GM19468 (cell line): ENCODE measurements around the gene NAGLU.
A peak's percentile ranks its signal among the peaks of the same experiment; 100 is the strongest.

Experiments
- ATAC-seq: cut with Tn5 transposase; IDR thresholded peaks from one replicate; pipeline ENCODE4 v1.9.1; 2021; ENCODE audit warnings: mild to moderate bottlenecking, moderate library complexity, moderate number of reproducible peaks; ENCODE audit not compliant: unreplicated experiment; ENCODE audit errors: extremely low read depth

Gene NAGLU

DNA sequence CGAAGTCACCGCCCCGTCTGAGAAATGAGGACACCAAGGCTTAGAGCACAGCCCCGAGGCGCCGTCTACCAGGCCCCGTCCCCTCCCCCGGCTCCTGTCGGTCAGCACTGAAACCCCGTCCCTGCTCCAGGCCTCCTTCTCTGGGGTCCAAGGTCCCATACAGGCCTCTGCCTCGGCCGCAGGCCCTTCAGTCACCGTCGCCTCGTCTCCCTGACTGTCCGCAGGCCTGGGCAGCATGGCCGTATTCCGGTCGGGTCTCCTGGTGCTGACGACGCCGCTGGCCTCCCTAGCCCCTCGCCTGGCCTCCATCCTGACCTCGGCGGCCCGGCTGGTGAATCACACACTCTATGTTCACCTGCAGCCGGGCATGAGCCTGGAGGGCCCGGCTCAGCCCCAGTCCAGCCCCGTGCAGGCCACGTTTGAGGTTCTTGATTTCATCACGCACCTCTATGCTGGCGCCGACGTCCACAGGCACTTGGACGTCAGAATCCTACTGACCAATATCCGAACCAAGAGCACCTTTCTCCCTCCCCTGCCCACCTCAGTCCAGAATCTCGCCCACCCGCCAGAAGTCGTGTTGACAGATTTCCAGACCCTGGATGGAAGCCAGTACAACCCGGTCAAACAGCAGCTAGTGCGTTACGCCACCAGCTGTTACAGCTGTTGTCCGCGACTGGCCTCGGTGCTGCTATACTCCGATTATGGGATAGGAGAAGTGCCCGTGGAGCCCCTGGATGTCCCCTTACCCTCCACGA, 26.5 kb downstream of the NAGLU start:
- no peak for ATAC-seq

DNA sequence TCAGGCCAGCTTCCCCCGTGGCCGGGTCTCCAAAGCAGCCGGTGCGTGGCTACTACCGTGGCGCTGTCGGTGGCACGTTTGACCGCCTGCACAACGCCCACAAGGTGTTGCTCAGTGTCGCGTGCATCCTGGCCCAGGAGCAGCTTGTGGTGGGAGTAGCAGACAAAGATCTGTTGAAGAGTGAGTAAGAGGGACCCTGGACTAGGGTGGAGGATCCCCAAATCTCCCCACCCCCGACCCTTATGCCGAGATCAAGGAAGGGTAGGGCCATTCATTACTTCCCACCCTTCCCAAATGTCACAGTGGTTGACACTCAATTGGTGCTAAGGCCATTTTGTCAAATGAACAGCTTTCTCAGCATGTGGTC, 27.1 kb downstream of the NAGLU start:
- no peak for ATAC-seq

DNA sequence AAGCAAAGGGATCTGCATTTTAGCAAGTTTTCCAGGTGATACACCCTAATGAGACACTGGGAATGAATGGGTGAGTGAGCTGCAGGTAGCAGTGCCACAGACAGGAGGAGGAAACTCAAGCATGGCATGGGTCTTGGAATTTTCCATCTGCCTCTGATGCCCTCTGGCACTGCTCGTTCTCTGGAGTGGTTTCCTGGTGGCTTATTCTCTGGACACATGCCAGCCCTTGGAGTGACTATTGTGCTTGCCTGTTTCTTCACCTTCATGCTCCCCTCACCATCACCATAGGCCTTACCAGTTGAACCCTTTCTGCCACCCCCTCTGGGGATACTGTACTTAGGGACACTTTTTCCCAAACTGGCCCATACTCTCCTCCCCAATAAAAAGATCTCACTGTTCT, 27.5 kb downstream of the NAGLU start:
- no peak for ATAC-seq

DNA sequence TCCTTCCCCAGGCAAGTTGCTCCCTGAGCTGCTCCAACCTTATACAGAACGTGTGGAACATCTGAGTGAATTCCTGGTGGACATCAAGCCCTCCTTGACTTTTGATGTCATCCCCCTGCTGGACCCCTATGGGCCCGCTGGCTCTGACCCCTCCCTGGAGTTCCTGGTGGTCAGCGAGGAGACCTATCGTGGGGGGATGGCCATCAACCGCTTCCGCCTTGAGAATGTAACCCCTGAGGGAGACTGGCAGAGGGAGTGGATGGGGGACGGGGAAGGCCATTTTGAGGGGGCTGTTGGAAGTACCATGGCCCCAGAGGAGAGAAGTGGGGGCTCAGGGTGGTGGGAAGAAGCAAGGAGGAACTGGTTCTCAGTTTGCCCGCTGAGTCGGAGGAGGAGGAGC, 27.9 kb downstream of the NAGLU start:
- ATAC-seq: no peak

DNA sequence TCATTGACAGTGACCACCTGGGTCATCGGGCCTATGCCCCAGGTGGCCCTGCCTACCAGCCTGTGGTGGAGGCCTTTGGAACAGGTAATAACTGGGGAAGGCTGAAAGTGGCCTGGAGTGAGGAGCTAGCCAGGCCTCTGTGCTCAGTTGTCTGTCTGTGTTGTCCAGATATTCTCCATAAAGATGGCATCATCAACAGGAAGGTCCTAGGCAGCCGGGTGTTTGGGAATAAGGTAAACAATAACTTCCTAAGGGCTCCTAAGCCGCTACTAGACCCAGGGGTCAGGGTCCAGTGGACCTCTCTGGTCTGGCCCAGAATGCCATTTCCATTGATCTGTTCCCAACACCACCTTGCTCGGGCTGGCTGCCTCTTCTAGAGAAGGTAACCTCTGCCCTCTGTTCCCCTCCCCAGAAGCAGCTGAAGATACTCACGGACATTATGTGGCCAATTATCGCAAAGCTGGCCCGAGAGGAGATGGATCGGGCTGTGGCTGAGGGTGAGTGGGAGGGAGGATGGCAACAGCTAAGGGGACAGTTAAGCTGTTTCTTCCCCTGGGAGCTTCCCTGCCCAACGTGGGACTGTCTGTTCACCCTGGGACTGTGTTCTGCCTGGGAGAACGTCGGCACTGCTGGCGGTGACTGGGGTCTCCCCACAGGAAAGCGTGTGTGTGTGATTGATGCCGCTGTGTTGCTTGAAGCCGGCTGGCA, 28.9 kb downstream of the NAGLU start:
- ATAC-seq: no peak

DNA sequence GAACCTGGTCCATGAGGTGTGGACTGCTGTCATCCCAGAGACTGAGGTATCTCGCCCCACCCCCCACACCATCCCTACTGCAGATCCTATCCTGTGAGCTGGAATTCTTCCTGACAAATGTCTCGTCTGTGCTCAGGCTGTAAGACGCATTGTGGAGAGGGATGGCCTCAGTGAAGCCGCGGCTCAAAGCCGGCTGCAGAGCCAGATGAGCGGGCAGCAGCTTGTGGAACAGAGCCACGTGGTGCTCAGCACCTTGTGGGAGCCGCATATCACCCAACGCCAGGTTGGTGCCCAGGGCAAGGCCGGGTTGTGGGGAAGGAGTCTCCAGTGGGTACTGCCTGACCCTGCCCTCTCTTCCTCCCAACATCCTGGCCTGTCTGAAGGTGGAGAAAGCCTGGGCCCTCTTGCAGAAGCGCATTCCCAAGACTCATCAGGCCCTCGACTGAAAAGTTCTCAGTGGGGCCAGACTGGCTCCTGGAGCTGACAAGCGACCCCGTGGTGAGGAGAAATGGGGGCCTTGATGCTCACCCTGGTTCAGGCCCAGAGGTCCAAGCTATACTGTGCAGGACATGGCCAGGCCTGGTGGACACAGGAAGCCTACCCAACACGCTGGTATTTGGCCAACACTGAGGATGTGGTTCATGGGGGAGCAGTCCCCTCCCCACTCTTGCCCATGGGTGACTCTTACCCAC, 29.6 kb downstream of the NAGLU start:
- ATAC-seq: no peak

DNA sequence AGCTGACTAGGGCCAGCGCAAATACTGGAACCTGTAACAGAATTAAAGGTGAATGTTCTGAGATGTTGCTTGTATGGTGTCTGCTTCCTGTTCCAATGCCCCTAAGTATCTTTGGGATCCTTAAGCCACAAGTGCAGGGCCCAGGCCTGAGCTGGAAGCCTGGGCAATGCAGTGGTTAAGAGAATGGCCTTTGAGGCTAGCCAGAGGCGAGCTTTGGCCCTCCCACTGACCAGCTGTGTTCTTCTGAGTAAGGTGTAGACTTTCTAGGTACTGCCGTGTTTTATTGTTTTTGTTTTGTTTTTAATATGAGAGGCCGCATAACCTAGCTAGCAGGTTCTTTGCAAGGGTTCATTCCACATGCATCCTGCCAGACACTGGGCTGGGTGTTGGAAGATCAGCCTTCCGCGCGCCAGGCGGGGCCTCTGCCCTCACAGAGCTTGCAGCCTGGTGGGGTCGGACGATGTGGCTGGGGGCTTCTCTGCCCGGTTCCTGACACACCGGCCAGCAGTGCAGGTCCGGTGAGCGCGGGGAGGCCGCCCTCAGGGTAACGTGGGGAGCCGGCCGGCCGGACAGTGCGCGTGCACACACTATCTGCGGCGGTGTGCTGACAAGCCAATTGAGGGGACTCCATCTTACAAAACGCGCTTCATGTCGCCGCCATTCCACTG, 30.3 kb downstream of the NAGLU start:
- no peak for ATAC-seq

DNA sequence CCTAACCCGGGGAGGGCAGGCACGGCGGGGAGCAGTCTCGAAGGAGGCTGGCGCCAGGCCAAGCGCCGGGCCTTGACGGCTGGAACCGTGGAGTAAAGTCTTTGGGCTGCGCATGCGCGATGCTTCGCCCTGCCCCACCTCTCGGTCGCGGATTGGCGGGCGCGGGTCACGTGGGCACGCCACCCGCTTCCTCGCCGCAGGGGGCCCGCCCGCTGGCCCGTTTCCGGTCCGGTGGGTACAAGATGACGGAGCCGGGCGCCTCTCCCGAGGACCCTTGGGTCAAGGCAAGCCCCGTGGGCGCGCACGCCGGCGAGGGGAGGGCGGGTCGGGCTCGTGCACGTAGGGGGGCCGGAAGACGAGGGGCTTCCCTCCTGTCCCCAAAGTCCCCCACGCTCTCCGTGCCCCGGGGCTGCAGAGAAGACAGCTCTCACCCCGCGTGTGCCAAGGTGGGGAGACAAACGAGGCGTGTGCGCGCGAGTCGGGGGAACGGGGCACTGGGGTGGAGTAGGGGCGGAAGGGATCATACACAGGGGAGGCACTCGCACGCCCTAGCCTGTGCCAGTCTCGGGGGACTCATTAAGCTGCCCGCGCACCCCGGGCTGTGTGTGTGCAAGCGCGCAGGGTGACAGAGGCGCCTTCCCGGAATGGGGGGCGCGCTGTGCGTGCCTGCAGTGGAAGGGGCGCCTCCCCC, 31.0 kb downstream of the NAGLU start, which contains the start of gene MLX:
MLX (plus strand) TSS at position 218 of the 691 bp plus-strand sequence; CDS start at position 243, 25 bp downstream.
- ATAC-seq: peak; percentile 19

DNA sequence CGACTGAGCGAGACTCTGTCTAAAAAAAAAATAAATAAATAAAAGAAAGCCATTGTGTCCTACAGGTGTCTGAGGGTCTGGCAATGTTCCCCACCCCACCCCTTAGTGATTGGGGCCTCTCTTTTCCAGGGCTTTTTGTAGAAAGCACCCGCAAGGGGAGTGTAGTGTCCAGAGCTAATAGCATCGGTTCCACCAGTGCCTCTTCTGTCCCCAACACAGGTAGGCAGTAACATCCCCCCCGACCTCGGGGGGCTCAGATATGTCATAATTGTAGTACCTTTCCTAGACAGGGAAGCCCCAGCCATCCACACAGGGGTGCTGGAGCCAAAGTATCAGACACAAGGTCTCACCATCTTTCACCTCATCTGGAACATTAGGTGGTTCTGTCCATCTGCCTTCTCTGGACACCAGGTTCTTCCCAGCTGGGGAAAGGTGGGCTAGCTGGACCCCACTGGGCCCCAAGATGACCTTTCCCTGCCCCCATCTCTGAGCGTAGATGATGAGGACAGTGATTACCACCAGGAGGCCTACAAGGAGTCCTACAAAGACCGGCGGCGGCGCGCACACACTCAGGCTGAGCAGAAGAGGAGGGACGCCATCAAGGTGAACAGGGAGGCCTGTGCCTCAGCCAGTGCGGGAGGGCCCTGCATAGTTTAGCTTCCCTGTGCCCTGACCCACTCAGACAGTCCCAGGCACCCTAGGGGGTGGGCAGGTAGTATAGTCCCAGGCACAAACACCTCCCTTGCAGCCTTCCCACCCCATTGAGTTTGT, 32.5 kb downstream of the NAGLU start:
- ATAC-seq: no peak

DNA sequence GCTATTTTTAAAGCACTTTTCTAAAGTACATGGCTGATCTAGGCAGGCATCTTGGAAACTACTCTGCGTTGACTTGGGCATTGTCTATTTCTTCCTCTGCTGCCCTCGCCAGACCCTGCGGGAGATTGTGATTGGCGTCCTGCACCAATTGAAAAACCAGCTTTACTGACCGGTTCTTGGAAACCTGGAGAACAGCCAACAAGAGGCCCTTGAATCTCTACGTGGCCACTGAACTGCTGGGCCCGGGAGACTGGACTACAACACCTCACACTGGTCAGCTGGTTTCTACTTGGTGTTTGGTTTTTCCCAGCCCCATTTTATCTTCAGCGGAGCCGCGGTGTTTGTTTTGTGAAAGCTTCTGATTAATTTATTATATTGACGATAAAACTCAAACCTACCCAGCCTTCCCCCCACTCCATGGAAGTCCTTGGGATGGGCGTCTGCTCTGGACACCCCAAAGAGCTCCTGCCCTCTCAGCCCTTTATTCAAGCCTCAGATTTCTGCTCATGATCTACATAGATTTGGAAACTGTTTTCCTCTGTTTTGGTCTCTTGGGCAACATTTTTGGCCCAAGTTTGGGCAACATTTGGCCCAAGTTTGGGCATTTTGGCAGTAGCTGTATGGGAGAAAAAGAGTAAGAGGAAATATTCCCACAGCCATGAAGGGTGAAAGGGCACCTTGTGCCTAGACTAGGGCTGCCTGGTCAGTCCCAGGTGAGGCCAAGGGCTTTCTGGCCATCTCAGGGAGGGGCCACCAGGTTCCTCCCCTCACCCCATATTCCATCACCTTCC, 35.6 kb downstream of the NAGLU start:
- no peak for ATAC-seq

DNA sequence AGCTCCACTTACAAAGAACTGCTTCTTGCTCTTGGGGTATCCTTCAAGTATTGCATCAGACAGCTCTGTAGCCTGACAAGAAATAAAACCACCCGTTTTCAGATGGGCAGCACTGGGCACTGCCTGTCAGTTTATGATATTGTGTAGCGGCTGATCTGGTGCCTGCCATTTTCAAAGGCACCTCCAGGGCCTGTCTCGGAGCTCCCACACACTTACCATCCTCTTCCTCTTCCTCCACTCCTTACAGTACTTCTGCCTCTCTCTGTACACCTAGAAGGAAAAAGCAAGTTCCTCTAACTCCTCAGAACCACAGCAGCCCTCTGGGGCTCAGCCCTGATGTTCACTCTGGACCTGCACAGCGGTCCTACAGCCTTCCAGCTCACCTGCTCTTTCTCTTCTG, 37.1 kb downstream of the NAGLU start:
- no peak for ATAC-seq

DNA sequence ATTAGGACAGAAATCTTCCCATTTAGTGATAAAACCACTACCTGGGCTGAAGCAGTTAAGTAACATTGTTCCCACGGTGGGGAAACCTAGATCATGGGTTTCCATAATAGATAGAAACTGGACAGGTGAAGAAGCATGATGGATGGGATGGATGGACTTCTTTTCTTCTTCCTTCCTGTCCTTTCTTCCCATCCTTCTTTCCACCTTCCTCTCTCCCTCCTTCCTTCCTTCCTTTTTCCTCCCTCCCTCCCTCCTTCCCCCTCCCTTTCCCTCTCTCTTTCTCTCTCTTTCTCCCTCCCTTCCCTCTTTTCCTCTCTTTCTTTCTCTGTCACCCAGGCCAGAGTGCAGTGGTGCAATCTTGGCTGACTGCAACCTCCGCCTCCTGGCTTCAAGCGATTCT, 38.4 kb downstream of the NAGLU start:
- ATAC-seq: no peak

DNA sequence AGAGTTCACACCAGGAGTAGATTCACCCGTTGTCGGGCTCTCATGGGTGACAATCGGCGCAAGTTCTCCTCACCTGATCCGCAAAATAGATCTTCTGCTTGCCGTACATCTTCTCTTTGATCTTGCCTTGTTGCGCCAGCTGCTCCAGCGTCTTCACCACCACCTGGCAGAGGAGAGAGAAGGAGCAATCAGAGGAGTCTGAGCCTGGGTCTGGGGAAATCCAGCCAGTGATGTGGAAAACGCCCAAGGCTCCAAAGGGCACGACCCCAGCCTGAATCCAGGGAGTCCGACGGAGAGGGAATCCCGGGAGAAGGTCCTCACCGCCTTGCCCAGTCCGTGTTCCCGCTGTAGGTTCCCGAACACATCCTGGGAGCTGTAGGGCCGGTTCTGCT, 41.1 kb downstream of the NAGLU start:
- ATAC-seq: no peak

DNA sequence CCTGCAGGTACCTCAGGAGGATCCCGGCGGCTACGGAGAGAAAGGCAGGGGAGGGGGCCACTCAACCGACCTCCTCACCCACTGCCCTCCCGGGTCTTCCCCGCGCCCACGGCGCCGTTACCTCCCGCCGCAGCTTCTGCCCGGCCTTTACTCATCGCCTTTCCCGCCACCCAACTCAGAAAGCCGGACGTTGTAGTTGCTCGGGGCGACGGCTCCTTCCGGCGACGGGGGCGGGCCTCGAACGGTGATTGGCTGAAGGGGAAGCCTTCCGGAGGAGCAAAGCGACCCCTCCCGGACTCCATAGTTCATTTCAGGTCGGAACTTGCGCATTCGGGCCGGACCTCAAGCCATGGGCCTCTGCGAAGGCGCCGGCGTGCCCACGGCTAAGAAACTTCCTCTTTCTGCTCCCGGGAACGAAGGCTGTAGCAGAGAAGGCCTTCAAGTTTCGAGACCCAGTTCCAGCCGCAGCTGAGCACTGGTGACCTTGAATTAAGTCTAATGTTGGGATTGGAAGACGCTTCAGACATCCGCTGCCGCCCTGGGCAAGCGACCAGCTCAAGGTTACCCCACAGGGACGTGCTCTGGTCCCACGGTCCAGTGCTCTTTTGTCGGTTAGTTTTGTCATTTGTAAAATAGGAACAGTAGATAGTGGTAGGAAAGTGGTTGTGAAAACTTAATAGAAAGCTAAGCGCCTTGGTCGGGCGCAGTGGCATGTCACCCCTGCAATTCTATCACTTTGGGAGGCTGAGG, 41.7 kb downstream of the NAGLU start, which contains the start of gene PSMC3IP:
PSMC3IP (minus strand) TSS at position 198 of the 750 bp plus-strand sequence; CDS start at position 155, 43 bp downstream.
- peak; percentile 46 for ATAC-seq

DNA sequence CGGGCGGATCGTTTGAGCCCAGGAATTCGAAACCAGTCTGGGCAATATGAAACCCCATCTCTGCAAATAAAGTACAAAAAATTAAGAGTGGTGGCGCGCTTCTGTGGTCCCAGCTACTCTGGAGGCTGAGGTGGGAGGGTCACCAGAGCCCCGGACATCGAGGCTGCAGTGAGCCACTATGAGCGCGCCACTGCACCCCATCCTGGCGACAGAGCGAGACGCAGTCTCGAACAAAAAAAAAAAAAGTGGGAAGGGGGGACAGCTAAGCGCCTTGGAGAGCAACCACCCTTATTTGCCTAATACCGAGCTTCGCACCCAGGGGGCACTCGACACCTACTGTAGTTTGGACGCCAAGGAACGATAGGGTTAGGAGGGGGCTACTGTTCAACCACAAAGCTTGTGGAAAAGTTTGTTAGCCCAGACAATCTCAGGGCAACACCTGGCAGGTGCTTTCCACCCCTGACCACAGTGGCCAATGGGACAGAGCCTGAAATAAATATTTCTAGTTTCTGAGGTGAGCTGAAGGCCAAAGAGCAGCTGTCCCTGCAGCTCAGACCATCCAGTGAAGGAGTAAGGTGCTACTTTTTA, 42.3 kb downstream of the NAGLU start:
- ATAC-seq: no peak

DNA sequence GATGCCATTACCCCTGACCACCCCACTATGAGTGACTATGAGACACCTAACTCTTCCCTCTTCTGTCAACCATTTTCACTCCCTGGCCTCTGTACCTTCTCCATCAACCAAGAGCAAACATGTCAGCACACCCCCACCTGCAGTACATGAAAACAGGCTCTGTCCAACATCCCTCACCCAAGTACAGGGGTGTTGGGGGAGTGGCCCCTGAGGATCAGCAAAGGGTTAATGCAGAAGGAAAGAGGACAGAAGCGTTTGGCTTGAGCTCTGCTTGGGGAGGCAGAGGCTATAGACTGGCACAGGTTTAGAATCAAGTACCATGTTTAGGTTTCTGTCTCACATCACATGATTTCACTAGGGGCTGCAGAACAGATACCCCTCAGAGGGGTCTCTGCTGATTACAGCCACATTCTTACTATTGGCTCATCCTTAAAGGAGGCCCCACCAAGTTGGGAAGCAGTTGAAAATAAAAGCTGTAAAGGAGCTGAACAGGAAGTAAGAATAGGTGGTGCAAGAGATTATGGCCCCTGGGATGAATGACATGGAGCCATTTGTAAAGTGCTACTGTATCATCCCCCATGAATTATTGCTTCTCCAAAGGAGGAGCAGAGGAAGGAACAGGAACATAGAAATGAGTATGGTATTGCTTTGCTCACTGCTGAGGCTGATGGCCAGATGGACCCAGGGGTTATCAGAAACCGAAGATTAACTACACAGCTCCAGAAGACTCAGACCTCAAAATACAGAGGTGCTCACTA, 43.9 kb downstream of the NAGLU start:
- ATAC-seq: no peak
